K562 (cell line): Measurements from ENCODE around the gene USB1. TPM values are rescaled to one million over a fixed set of nuclear protein-coding genes. Genes with fewer than 3 reads are reported as not detected.

Experiments
- CHD1 ChIP-seq: fragments of 200-600 bp; sonication (generic); IDR thresholded peaks from one replicate; pipeline ENCODE4 v1.6.1; 2012; ENCODE audit warnings: mild to moderate bottlenecking, moderate library complexity, low read length, inconsistent platforms
- ETS2 ChIP-seq: IDR thresholded peaks from 2 replicates; pipeline ENCODE4 v1.6.1; 2016; ENCODE audit warnings: borderline replicate concordance, missing genetic modification characterization, mild to moderate bottlenecking, moderate library complexity, missing compliant biosample characterization; ENCODE audit not compliant: poor library complexity, severe bottlenecking
- FOXA1 ChIP-seq: fragments of 450-650 bp; IDR thresholded peaks from 2 replicates; pipeline ENCODE4 v1.6.1; 2016; ENCODE audit warnings: mild to moderate bottlenecking, borderline replicate concordance
- FOXA3 ChIP-seq, 2 experiments: fragments of 450-650 bp in 1 of 2; sonication (generic) in 1 of 2; formaldehyde crosslinking; IDR thresholded peaks in 1 of 2; conservative IDR thresholded peaks in 1 of 2; 2 replicates each; pipeline versions ENCODE4 v1.4.0 to v1.8.0; 2020 to 2022; ENCODE audit warnings: mild to moderate bottlenecking in 2 of 2, missing genetic modification reagents in 1 of 2
- FOXM1 ChIP-seq, 2 experiments: fragments of 450-650 bp in 1 of 2; sonication (generic) in 1 of 2; formaldehyde crosslinking in 1 of 2; IDR thresholded peaks; 2 replicates each; pipeline versions ENCODE4 v1.6.1 to v1.9.0; 2017 to 2022; ENCODE audit warnings: low read depth in 2 of 2, mild to moderate bottlenecking in 2 of 2, missing genetic modification reagents in 1 of 2, moderate library complexity in 1 of 2
- KAT7 ChIP-seq: sonication (generic); formaldehyde crosslinking; IDR thresholded peaks from 2 replicates; pipeline ENCODE4 v1.8.0; 2022; ENCODE audit warnings: missing genetic modification reagents, mild to moderate bottlenecking, borderline replicate concordance
- NR2C1 ChIP-seq, 2 experiments: fragments of 450-650 bp; IDR thresholded peaks; 2 replicates each; pipeline ENCODE4 v1.6.1; 2017; ENCODE audit warnings: mild to moderate bottlenecking in 2 of 2, antibody characterized with exemption in 1 of 2, inconsistent platforms in 1 of 2, missing compliant biosample characterization in 1 of 2, missing genetic modification characterization in 1 of 2
- PHB2 ChIP-seq: fragments of 450-650 bp; IDR thresholded peaks from 2 replicates; pipeline ENCODE4 v1.6.1; 2017; ENCODE audit warnings: low read depth
- PHF8 ChIP-seq: fragments of 200-600 bp; sonication (generic); IDR thresholded peaks from 2 replicates; pipeline ENCODE4 v1.6.1; 2012; ENCODE audit warnings: mixed run types, mild to moderate bottlenecking, inconsistent platforms, low read length, moderate library complexity, borderline replicate concordance
- RB1 ChIP-seq: fragments of 450-650 bp; IDR thresholded peaks from 2 replicates; pipeline ENCODE4 v1.6.1; 2017; ENCODE audit warnings: low read depth, mild to moderate bottlenecking
- RBFOX2 ChIP-seq: fragments of 200-400 bp; formaldehyde crosslinking; IDR thresholded peaks from 2 replicates; pipeline ENCODE4 v1.6.1; 2017; ENCODE audit warnings: low read depth, mild to moderate bottlenecking, low read length, moderate library complexity
- RNF2 ChIP-seq: sonication (generic); IDR thresholded peaks from 2 replicates; pipeline ENCODE4 v1.6.1; 2016
- SAFB2 ChIP-seq: fragments of 200-400 bp; formaldehyde crosslinking; IDR thresholded peaks from 2 replicates; pipeline ENCODE4 v1.6.1; 2018; ENCODE audit warnings: borderline replicate concordance, low read length, low read depth, moderate library complexity; ENCODE audit not compliant: severe bottlenecking
- SIX5 ChIP-seq, 2 experiments: IDR thresholded peaks; 2 replicates each; pipeline ENCODE4 v1.6.1; 2011; ENCODE audit warnings: low read length in 2 of 2, borderline replicate concordance in 1 of 2, low read depth in 1 of 2, mild to moderate bottlenecking in 1 of 2, moderate library complexity in 1 of 2; ENCODE audit not compliant: insufficient read depth in 1 of 2
- TBP ChIP-seq: optimal IDR thresholded peaks from 2 replicates; pipeline ENCODE3; 2011; ENCODE audit warnings: low read depth, low read length, improper control_type of control experiment
- ZBTB1 ChIP-seq: sonication (generic); formaldehyde crosslinking; IDR thresholded peaks from 2 replicates; pipeline ENCODE4 v1.8.1; 2023; ENCODE audit warnings: missing genetic modification reagents, low read depth, mild to moderate bottlenecking, borderline replicate concordance
- ZKSCAN1 ChIP-seq: fragments of 150-350 bp; IDR thresholded peaks from 2 replicates; pipeline ENCODE4 v1.6.1; 2016; ENCODE audit warnings: low read depth, low read length
- ZNF609 ChIP-seq: sonication (generic); formaldehyde crosslinking; IDR thresholded peaks from 2 replicates; pipeline ENCODE4 v1.8.1; 2023; ENCODE audit warnings: missing genetic modification reagents, mild to moderate bottlenecking, borderline replicate concordance
- ZSCAN29 ChIP-seq: fragments of 450-650 bp; IDR thresholded peaks from 2 replicates; pipeline ENCODE4 v1.6.1; 2017
- polyA plus RNA-seq, 8 experiments: library from polyadenylated mRNA; depleted of rRNA in 4 of 8; stranded (reverse) in 5 of 8; unstranded in 3 of 8; fragments of >200 nt; fragmentation: Nextera tagmentation in 2 of 8; fragmentation: Illumina TruSeq in 1 of 8; extraction: Ambion mirVana in 2 of 8; extraction: Trizol in 1 of 8; gene quantifications; 2 replicates each; pipeline versions ENCODE4 v1.2.1 to v1.2.3, GENCODE V29; 2011 to 2014; ENCODE audit warnings: inconsistent platforms in 1 of 8, missing spikeins in 1 of 8
- total RNA-seq, 7 experiments: library from RNA; depleted of rRNA in 6 of 7; stranded (reverse); fragments of >200 nt in 6 of 7; fragmentation: Illumina TruSeq in 2 of 7; extraction: Trizol in 2 of 7; gene quantifications; 2 replicates each; pipeline versions ENCODE4 v1.2.1 to v1.2.3, GENCODE V29; 2011 to 2021; ENCODE audit warnings: low replicate concordance in 1 of 7
- TF ChIP-seq, protein P1 (sequence below): IDR thresholded peaks from 2 replicates; pipeline ENCODE4 v1.6.1; 2011; ENCODE audit warnings: borderline replicate concordance, low read depth, mild to moderate bottlenecking, moderate library complexity, low read length; ENCODE audit not compliant: insufficient read depth, poor library complexity, severe bottlenecking

The USB1 gene
- total and polyA plus RNA-seq, 9 of the 15 experiments (the other 6 are each of a cell fraction or from before 2014, with no cell fraction given), result 11.6 to 73.6 (median 19.4) TPM

DNA sequence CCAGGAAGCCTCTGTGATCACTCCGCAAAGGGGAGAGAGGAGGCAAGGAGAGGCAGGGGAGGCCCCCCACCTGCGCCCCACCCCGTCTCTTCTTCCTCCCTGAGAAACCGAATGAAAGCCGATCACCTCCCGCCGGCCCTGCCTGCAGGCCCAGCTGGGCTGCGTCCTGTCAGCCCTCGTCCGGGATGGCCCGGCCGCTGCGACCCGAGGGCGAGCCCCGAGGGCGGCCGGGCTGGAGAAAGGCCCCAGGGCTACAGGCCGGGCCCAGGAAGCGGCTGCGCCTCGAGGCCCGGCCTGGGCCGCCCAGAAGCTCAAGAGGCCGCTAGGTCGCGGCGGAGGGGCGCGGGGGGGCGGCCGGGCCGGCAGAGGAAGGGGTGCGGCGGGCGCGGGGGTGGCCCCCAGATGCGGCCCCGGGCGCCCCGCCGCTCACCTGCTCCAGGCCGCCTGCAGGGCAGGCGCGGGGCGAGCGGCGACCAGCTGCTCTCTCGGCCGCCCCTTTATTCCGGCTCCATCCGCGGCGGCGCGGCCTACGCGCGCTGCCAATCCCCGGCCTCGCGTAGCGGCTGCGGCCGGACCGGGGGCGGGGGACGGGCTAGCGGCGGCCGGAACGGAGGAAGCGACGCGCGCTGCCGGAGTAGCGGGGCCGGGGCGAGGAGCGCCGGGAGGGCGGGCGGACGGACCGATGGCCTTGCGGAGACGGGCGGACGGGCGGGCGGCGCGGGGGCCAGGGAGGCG lies 1.1 kb upstream of the USB1 start, which contains the start of gene ZNF319 (continued):
- TF ChIP-seq PHF8 (peak; percentile 65; the same call in 1 of the 2 replicates), ZNF609 (CRISPR knock-in tag) (no peak), FOXM1 (IDR thresholded peaks at IDR 0.05; ENCODE audit: low read depth) (no peak), FOXM1 (CRISPR knock-in tag; IDR thresholded peaks at IDR 0.05; ENCODE audit: low read depth) (0 out of 2 replicates have a peak, but pooled peaks have one; percentile 59), SIX5 (IDR thresholded peaks at IDR 0.05; ENCODE audit: borderline replicate concordance in 1 of 2, insufficient read depth in 1 of 2, low read depth in 1 of 2, low read length in 2 of 2) (no peak), SAFB2 (no peak), RNF2 (0 out of 2 replicates have a peak, but pooled peaks have one; percentile 1), FOXA3 (CRISPR knock-in tag; conservative IDR thresholded peaks at IDR 0.05 in 1 of 2, IDR thresholded peaks at IDR 0.05 in 1 of 2) (no peak), ZSCAN29 (no peak), FOXA1 (no peak), CHD1 (no peak), RBFOX2 (peak; percentile 17), NR2C1 (IDR thresholded peaks at IDR 0.05) (no peak), NR2C1 (tag; IDR thresholded peaks at IDR 0.05) (no peak), ZKSCAN1 (no peak), RB1 (peak; percentile 56; the same call in 1 of the 2 replicates), KAT7 (CRISPR knock-in tag) (no peak), PHB2 (no peak), TBP (no peak), ZBTB1 (peak; percentile 42; the same call in 1 of the 2 replicates), ETS2 (tag) (no peak)
- TF ChIP-seq, protein P1, sequence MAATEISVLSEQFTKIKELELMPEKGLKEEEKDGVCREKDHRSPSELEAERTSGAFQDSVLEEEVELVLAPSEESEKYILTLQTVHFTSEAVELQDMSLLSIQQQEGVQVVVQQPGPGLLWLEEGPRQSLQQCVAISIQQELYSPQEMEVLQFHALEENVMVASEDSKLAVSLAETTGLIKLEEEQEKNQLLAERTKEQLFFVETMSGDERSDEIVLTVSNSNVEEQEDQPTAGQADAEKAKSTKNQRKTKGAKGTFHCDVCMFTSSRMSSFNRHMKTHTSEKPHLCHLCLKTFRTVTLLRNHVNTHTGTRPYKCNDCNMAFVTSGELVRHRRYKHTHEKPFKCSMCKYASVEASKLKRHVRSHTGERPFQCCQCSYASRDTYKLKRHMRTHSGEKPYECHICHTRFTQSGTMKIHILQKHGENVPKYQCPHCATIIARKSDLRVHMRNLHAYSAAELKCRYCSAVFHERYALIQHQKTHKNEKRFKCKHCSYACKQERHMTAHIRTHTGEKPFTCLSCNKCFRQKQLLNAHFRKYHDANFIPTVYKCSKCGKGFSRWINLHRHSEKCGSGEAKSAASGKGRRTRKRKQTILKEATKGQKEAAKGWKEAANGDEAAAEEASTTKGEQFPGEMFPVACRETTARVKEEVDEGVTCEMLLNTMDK, result no peak
